Activated CD8-positive, alpha-beta T cell treated with anti-CD3 and anti-CD28 coated beads for 36 hours (primary cell): ENCODE data around the gene SNX25. TPM values are rescaled to one million over a fixed set of nuclear protein-coding genes. Genes with fewer than 3 reads are reported as not detected.

Experiments
- ATAC-seq: fragments of 200-7000 bp; cut with Tn5 transposase; one replicate; pipeline ENCODE4 v1.10.0; 2021; ENCODE audit warnings: mild to moderate bottlenecking, moderate library complexity
- CTCF ChIA-PET: fragments of 350-600 bp; sonication (Branson Sonifier 250); formaldehyde crosslinking; loops from one replicate; lab custom pipeline; 2021; ENCODE audit warnings: antibody characterized with exemption; lab: Charles Lee
- POLR2A ChIA-PET: fragments of 350-600 bp; sonication (Branson Sonifier 250); formaldehyde crosslinking; loops from one replicate; lab custom pipeline; 2021; ENCODE audit warnings: antibody characterized with exemption; lab: Charles Lee
- DNase-seq: peaks from one replicate; pipeline ENCODE4 v3.0.0-alpha.2; 2020
- H3K27ac Mint-ChIP-seq: one replicate; pipeline ENCODE4 v1.8.0; 2021; ENCODE audit warnings: mild to moderate bottlenecking, mixed read lengths
- H3K27me3 Mint-ChIP-seq: one replicate; pipeline ENCODE4 v1.8.0; 2021; ENCODE audit warnings: mixed read lengths
- H3K36me3 Mint-ChIP-seq: one replicate; pipeline ENCODE4 v1.8.0; 2021; ENCODE audit warnings: low read depth, mixed read lengths
- H3K4me1 Mint-ChIP-seq: one replicate; pipeline ENCODE4 v1.8.0; 2021; ENCODE audit warnings: low read depth, mixed read lengths
- H3K4me3 Mint-ChIP-seq: one replicate; pipeline ENCODE4 v1.8.0; 2021; ENCODE audit warnings: mild to moderate bottlenecking, moderate library complexity, mixed read lengths
- H3K9me3 Mint-ChIP-seq: one replicate; pipeline ENCODE4 v1.8.0; 2021; ENCODE audit warnings: mixed read lengths
- intact Hi-C: fragments of 100-400 bp; cut with micrococcal nuclease; formaldehyde crosslinking; loops from one replicate; pipeline ENCODE4 v1.10.0; 2022
- total RNA-seq, 2 experiments: library from RNA; stranded (reverse); gene quantifications; one replicate each; pipeline ENCODE4 v1.2.3, GENCODE V29; 2021
- TF ChIP-seq, protein P1 (sequence below): fragments of 200-600 bp; IDR thresholded peaks from one replicate; pipeline ENCODE4 v1.8.0; 2022; ENCODE audit warnings: antibody characterized with exemption, mild to moderate bottlenecking

The SNX25 gene
- total RNA-seq, 2 experiments from 2014 or later: 24.0 to 24.3 TPM

DNA sequence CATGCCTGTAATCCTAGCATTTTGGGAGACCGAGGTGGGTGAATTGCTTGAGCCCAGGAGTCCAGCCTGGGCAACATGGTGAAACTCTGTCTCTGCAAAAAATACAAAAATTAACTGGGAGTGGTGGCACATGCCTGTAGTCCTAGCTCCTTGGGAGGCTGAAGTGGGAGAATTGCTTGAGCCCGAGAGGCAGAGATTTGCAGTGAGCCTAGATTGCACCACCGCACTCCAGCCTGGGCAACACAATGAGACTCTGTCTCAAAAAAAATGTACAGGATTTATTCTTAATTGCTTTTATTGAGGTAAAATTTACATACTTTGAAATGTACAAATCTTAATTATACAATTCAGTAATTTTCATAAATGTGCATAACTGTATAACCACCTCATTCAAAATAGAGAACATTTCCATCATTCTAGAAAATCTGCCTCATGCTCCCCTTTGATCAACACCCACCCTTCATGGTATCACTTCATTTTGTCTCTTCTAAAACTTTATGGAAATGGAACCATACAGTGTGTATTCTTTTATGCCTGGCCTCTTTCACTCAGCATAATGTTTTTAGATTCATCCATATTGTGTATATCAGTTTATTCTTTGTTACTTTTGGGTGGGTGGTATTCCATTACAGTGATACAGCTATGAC lies 39.1 kb downstream of the SNX25 start:
- H3K36me3 Mint-ChIP-seq: peaks cover 24% of the 10 kb centered on the region
- no peaks in the 10 kb centered on the region for H3K9me3 Mint-ChIP-seq
- no peaks in the 10 kb centered on the region for H3K27me3 Mint-ChIP-seq
- peaks cover 32% of the 10 kb centered on the region for H3K4me1 Mint-ChIP-seq
- ChIA-PET CTCF (no interaction called here), POLR2A (no interaction called here)
- intact Hi-C loops: no loop called here
- no peak overlapping the region for H3K4me3 Mint-ChIP-seq
- no peak overlapping the region for H3K27ac Mint-ChIP-seq
- DNase-seq: no peak
- no peak for ATAC-seq
- TF ChIP-seq, protein P1, sequence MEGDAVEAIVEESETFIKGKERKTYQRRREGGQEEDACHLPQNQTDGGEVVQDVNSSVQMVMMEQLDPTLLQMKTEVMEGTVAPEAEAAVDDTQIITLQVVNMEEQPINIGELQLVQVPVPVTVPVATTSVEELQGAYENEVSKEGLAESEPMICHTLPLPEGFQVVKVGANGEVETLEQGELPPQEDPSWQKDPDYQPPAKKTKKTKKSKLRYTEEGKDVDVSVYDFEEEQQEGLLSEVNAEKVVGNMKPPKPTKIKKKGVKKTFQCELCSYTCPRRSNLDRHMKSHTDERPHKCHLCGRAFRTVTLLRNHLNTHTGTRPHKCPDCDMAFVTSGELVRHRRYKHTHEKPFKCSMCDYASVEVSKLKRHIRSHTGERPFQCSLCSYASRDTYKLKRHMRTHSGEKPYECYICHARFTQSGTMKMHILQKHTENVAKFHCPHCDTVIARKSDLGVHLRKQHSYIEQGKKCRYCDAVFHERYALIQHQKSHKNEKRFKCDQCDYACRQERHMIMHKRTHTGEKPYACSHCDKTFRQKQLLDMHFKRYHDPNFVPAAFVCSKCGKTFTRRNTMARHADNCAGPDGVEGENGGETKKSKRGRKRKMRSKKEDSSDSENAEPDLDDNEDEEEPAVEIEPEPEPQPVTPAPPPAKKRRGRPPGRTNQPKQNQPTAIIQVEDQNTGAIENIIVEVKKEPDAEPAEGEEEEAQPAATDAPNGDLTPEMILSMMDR: no peak

DNA sequence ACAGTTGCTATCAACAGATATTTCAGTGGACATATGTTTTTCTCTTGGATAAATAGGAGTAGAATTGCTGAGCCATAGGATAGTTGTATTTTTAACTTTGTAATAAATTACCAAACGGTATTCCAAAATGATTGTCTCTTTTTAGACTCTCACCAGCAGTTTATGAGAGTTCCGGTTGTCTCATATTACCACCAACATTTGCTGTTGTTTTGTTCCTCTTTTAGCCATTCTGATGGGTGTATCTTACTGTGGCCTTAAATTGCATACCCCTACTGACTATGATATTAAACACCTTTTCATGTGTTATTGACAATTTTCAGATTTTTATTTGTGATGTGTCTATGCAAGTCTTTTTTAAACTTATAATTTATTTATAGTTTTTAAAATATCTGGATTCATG lies 39.7 kb downstream of the SNX25 start:
- Mint-ChIP-seq H3K27me3 (no peaks in the 10 kb centered on the region), H3K4me3 (no peak overlapping the region), H3K9me3 (no peaks in the 10 kb centered on the region), H3K4me1 (peaks cover 36% of the 10 kb centered on the region), H3K36me3 (peaks cover 27% of the 10 kb centered on the region), H3K27ac (no peak overlapping the region)
- ChIA-PET CTCF (no interaction called here), POLR2A (no interaction called here)
- intact Hi-C loops: no loop called here
- TF ChIP-seq, protein P1: no peak
- DNase-seq: no peak
- ATAC-seq: no peak

DNA sequence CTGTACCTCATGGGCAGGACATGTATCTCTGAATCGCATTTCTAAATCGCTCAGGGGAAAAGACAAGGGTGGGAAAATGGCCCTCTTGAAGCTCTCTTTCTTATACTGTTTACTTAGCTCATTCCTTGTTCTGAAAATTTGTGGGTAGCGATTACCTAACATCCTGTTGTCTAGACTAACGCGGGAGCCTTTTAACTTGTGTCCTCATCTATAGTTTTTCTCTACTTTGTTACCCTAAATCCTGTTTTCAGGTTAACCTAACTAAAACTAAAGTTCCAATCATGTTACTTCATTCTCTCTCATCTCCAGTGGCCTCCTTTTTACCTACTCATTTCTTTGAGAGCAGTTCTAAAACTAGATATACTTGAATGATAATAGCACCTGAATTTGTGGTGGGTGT lies 45.0 kb downstream of the SNX25 start:
- TF ChIP-seq, protein P1: no peak
- intact Hi-C loops: no loop called here
- Mint-ChIP-seq H3K27me3 (no peaks in the 10 kb centered on the region), H3K36me3 (peaks cover 19% of the 10 kb centered on the region), H3K4me3 (no peak overlapping the region), H3K27ac (peak overlapping the region; percentile 33), H3K4me1 (peaks cover 49% of the 10 kb centered on the region), H3K9me3 (no peaks in the 10 kb centered on the region)
- POLR2A ChIA-PET: interaction anchor here (0.6 kb wide), 1 partner anchor 49 kb away, joined by 3 read pairs; no protein-coding TSS in a partner anchor
- CTCF ChIA-PET: interaction anchor here (0.9 kb wide), 1 partner anchor 71 kb away, joined by 4 read pairs; no protein-coding TSS in a partner anchor
- ATAC-seq: no peak
- no peak for DNase-seq

DNA sequence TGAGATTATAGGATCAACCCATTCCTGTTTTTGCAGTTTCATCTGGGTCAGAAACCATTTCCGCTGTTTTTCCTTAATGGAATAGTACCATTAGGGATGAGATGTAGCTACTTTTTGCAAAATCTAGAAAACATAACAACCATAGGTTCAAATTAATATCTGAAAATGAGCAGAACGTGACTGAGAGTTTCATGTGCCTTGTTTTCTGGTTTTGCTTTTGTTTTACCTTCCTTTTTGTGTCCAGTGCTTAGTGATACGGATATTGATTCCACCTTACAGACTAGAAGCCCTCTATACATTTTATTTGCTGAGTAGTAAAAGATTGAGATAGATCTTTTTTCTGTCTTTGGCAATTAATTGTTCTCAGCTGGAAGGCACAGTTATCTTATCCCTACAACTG lies 46.5 kb downstream of the SNX25 start:
- no peaks in the 10 kb centered on the region for H3K9me3 Mint-ChIP-seq
- TF ChIP-seq, protein P1: no peak
- ATAC-seq (peak; percentile 71), DNase-seq (no peak)
- peak overlapping the region; percentile 46 for H3K27ac Mint-ChIP-seq
- no peaks in the 10 kb centered on the region for H3K27me3 Mint-ChIP-seq
- peaks cover 14% of the 10 kb centered on the region for H3K36me3 Mint-ChIP-seq
- ChIA-PET POLR2A (no interaction called here), CTCF (interaction anchor here (0.8 to 1.9 kb wide), 3 partner anchors 11 to 122 kb away, joined by 3 to 10 read pairs (median 3); partner anchors contain the start of gene SNX25)
- intact Hi-C loops: no loop called here
- peaks cover 50% of the 10 kb centered on the region for H3K4me1 Mint-ChIP-seq
- H3K4me3 Mint-ChIP-seq: peak overlapping the region; percentile 43

DNA sequence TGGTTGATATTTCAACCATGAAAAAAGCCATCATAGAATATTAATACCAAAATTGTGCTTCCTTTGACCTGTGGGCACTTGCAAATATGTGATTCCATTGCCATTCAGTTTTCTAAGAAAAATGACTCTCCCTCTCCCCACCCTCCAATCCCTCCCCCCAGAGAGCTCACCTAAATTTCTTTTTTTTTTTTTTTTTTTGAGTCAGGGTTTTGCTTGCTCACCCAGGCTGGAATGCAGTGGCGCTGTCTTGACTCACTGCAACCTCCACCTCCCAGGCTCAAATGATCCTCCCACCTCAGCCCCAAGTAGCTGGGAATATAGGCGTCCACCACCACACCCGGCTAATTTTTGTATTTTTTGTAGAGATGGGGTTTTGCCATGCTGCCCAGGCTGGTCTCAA lies 47.0 kb downstream of the SNX25 start:
- peaks cover 15% of the 10 kb centered on the region for H3K36me3 Mint-ChIP-seq
- H3K9me3 Mint-ChIP-seq: no peaks in the 10 kb centered on the region
- DNase-seq: no peak
- no peaks in the 10 kb centered on the region for H3K27me3 Mint-ChIP-seq
- peaks cover 46% of the 10 kb centered on the region for H3K4me1 Mint-ChIP-seq
- TF ChIP-seq, protein P1: no peak
- intact Hi-C loops: no loop called here
- POLR2A ChIA-PET: no interaction called here
- no peak overlapping the region for H3K4me3 Mint-ChIP-seq
- ATAC-seq: peak; percentile 48
- peak overlapping the region; percentile 46 for H3K27ac Mint-ChIP-seq
- CTCF ChIA-PET: interaction anchor here (0.8 to 1.9 kb wide), 4 partner anchors 10 to 122 kb away, joined by 3 to 10 read pairs (median 4); no protein-coding TSS in a partner anchor
